ENCODE measurements around the gene DAAM2.

GRCh38 chr6:39821742-39822532, 29.8 kb downstream of the DAAM2 start:
- TF ChIP-seq TARDBP (IDR thresholded peaks at IDR 0.05) (no peak), ELF4 (IDR thresholded peaks at IDR 0.05) (no peak), HDGF (IDR thresholded peaks at IDR 0.05; ENCODE audit: borderline replicate concordance) (no peak), SP1 (IDR thresholded peaks at IDR 0.05) (no peak), L3MBTL2 (conservative IDR thresholded peaks at IDR 0.05) (no peak), PKNOX1 (IDR thresholded peaks at IDR 0.05) (no peak), BHLHE40 (IDR thresholded peaks at IDR 0.05; ENCODE audit: borderline replicate concordance) (no peak), FOXA1 (IDR thresholded peaks at IDR 0.05) (no peak), ZNF384 (IDR thresholded peaks at IDR 0.05) (no peak), NFRKB (IDR thresholded peaks at IDR 0.05) (no peak), FOXK2 (IDR thresholded peaks at IDR 0.05) (no peak), ARNT (IDR thresholded peaks at IDR 0.05) (no peak)
